Measurements from ENCODE around the gene CDK7. TPM values are rescaled to one million over a fixed set of nuclear protein-coding genes. Genes with fewer than 3 reads are reported as not detected.
A peak's percentile ranks its signal among the peaks of the same experiment; 100 is the strongest.

CDK7 gene
- total and polyA plus RNA-seq, 9 of the 15 experiments (the other 6 are each of a cell fraction or from before 2014, with no cell fraction given) = 41.7 to 143 (median 65.3) TPM

DNA sequence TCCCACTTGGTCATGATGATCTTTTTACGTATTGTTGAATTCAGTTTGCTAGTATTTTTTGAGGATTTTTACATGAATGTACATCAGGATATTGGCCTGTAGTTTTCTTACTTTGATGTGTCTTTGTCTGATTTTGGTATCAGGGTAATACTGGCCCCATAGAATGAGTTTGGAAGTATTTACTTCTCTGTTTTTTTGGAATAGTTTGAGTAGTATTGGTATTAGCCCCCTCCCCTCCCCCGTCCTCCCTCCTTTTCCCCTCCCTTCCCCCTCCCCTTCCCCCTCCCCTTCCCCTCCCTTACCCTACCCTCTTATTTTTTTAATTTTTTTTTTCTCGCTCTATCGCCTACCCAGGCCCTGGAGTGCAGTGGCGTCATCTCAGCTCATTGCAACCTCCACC, 10.3 kb downstream of the CDK7 start:
- Histone ChIP-seq H3K79me2 (ENCODE audit: control insufficient read depth, insufficient read depth, low read length) (peaks cover 89% of the 10 kb centered on the region), H3K9me3 (replicated peaks; ENCODE audit: control insufficient read depth, insufficient read depth, low read depth, low read length) (no peaks in the 10 kb centered on the region), H3K27me3 (ENCODE audit: control insufficient read depth in 2 of 2, insufficient read depth in 2 of 2, low read length in 2 of 2) (no peaks in the 10 kb centered on the region), H4K20me1 (replicated peaks; ENCODE audit: control insufficient read depth, insufficient read depth, low read length) (no peaks in the 10 kb centered on the region), H3K36me3 (ENCODE audit: control insufficient read depth, insufficient read depth, low read length) (peaks cover 9% of the 10 kb centered on the region), H3K4me1 (replicated peaks in 1 of 2; ENCODE audit: control insufficient read depth in 2 of 2, insufficient read depth in 2 of 2, low read length in 2 of 2) (peaks cover 0 to 6% of the 10 kb centered on the region in 2 experiments; a peak in 2 of 5 replicates), H2AFZ (ENCODE audit: low read depth, low read length) (no peak overlapping the region), H3K4me2 (ENCODE audit: insufficient read depth, low read length) (no peak overlapping the region), H3K4me3 (no peak overlapping the region), H3K9ac (ENCODE audit: insufficient read depth in 1 of 2, low read depth in 2 of 2, low read length in 2 of 2) (no peak overlapping the region), H3K9me1 (ENCODE audit: control insufficient read depth, insufficient read depth, low read length) (no peaks in the 10 kb centered on the region), H3K27ac (ENCODE audit: extremely low read depth, low read depth, low read length) (no peak overlapping the region)
- in situ Hi-C loops (cut with MboI) = no loop called here
- ChIA-PET POLR2A (no interaction called here), CTCF (ENCODE audit: low intra/inter-chr PET ratio) (no interaction called here)
- TF ChIP-seq HNRNPK (IDR thresholded peaks at IDR 0.05; ENCODE audit: low read depth, low read length, poor library complexity, severe bottlenecking) (peak; percentile 50), CHD4 (IDR thresholded peaks at IDR 0.05; ENCODE audit: insufficient read depth, insufficient replicate concordance, low read depth, low read length, poor library complexity, severe bottlenecking) (no peak)
- WGBS (ENCODE audit: insufficient coverage, low coverage, missing lambda C conversion rate) = 90% methylated on average over 2 of the region's 5 CpGs
- intact Hi-C loops (cut with micrococcal nuclease) = no loop called here
- no TSS peak for BruUV-seq (replicated peaks)
- FAIRE-seq = no peak
- no peak for DNase-seq (ENCODE audit: extremely low read depth in 1 of 4, low spot score in 3 of 4)
- ATAC-seq = no peak

DNA sequence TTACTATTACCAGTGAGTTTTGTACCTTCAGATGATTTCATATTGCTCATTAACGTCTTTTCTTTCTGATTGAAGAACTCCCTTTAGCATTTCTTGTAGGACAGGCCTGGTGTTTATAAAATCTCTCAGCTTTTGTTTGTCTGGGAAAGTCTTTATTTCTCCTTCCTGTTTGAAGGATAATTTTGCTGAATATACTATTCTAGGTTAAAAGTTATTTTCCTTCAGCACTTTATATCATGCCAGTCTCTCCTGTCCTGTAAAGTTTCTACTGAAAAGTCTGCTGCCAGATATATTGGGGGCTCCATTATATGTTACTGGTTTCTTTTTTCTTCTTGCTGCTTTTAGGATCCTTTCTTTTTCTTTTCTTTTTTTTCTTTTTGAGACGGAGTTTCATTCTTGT, 13.3 kb downstream of the CDK7 start:
- 55% methylated on average over 2 of the region's 2 CpGs for WGBS (ENCODE audit: insufficient coverage, low coverage, missing lambda C conversion rate)
- ATAC-seq = no peak
- Histone ChIP-seq H3K27me3 (ENCODE audit: control insufficient read depth in 2 of 2, insufficient read depth in 2 of 2, low read length in 2 of 2) (no peaks in the 10 kb centered on the region), H3K79me2 (ENCODE audit: control insufficient read depth, insufficient read depth, low read length) (peaks cover 89% of the 10 kb centered on the region), H3K4me1 (replicated peaks in 1 of 2; ENCODE audit: control insufficient read depth in 2 of 2, insufficient read depth in 2 of 2, low read length in 2 of 2) (peaks cover 5 to 8% of the 10 kb centered on the region in 2 experiments; a peak in 3 of 5 replicates), H2AFZ (ENCODE audit: low read depth, low read length) (no peak overlapping the region), H3K9ac (ENCODE audit: insufficient read depth in 1 of 2, low read depth in 2 of 2, low read length in 2 of 2) (no peak overlapping the region), H3K4me2 (ENCODE audit: insufficient read depth, low read length) (no peak overlapping the region), H3K36me3 (ENCODE audit: control insufficient read depth, insufficient read depth, low read length) (peaks cover 11% of the 10 kb centered on the region), H3K4me3 (no peak overlapping the region), H3K9me1 (ENCODE audit: control insufficient read depth, insufficient read depth, low read length) (peaks cover 2% of the 10 kb centered on the region), H4K20me1 (replicated peaks; ENCODE audit: control insufficient read depth, insufficient read depth, low read length) (no peaks in the 10 kb centered on the region), H3K9me3 (replicated peaks; ENCODE audit: control insufficient read depth, insufficient read depth, low read depth, low read length) (no peaks in the 10 kb centered on the region), H3K27ac (ENCODE audit: extremely low read depth, low read depth, low read length) (no peak overlapping the region)
- in situ Hi-C loops (cut with MboI) = no loop called here
- intact Hi-C loops (cut with micrococcal nuclease) = no loop called here
- FAIRE-seq = no peak
- DNase-seq (ENCODE audit: extremely low read depth in 1 of 4, low spot score in 3 of 4) = no peak
- TF ChIP-seq ZNF316 (IDR thresholded peaks at IDR 0.05) = peak; percentile 56; the same call in 1 of the 2 replicates
- TF ChIP-seq C11orf30 (IDR thresholded peaks at IDR 0.05; ENCODE audit: low read depth) = peak; percentile 47
- TF ChIP-seq, protein P1, sequence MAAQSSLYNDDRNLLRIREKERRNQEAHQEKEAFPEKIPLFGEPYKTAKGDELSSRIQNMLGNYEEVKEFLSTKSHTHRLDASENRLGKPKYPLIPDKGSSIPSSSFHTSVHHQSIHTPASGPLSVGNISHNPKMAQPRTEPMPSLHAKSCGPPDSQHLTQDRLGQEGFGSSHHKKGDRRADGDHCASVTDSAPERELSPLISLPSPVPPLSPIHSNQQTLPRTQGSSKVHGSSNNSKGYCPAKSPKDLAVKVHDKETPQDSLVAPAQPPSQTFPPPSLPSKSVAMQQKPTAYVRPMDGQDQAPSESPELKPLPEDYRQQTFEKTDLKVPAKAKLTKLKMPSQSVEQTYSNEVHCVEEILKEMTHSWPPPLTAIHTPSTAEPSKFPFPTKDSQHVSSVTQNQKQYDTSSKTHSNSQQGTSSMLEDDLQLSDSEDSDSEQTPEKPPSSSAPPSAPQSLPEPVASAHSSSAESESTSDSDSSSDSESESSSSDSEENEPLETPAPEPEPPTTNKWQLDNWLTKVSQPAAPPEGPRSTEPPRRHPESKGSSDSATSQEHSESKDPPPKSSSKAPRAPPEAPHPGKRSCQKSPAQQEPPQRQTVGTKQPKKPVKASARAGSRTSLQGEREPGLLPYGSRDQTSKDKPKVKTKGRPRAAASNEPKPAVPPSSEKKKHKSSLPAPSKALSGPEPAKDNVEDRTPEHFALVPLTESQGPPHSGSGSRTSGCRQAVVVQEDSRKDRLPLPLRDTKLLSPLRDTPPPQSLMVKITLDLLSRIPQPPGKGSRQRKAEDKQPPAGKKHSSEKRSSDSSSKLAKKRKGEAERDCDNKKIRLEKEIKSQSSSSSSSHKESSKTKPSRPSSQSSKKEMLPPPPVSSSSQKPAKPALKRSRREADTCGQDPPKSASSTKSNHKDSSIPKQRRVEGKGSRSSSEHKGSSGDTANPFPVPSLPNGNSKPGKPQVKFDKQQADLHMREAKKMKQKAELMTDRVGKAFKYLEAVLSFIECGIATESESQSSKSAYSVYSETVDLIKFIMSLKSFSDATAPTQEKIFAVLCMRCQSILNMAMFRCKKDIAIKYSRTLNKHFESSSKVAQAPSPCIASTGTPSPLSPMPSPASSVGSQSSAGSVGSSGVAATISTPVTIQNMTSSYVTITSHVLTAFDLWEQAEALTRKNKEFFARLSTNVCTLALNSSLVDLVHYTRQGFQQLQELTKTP (IDR thresholded peaks at IDR 0.05; ENCODE audit: low read depth in 1 of 2, partially characterized antibody in 2 of 2) = no peak
- POLR2A ChIA-PET = no interaction called here
- CTCF ChIA-PET (ENCODE audit: low intra/inter-chr PET ratio) = no interaction called here
- BruUV-seq (replicated peaks) = no TSS peak

Data from K562 (cell line).